Vagina (tissue), 2 donors: ENCODE measurements around the gene PTPN5. TPM values are rescaled to one million over a fixed set of nuclear protein-coding genes. Genes with fewer than 3 reads are reported as not detected.
"Not testable (repeated sequence)": the region's sequence is repeated elsewhere in the genome, so short reads cannot be mapped to it uniquely, and the experiment has no call there.

ENCODE experiments used
- DNase-seq, 2 donors: peaks; one replicate each; pipeline ENCODE4 v3.0.0-alpha.2; 2017; ENCODE audit errors: extremely low spot score in 2 of 2
- H3K27ac ChIP-seq: fragments of 200-600 bp; sonication (generic); one replicate; pipeline ENCODE4 v1.5.1; 2019
- H3K27me3 ChIP-seq: fragments of 200-600 bp; sonication (generic); one replicate; pipeline ENCODE4 v1.5.1; 2019
- H3K36me3 ChIP-seq, 2 donors: fragments of 200-600 bp; sonication (generic); one replicate each; pipeline ENCODE4 v1.5.1; 2017 to 2019
- H3K4me1 ChIP-seq: fragments of 200-600 bp; sonication (generic); one replicate; pipeline ENCODE4 v1.5.1; 2019
- H3K4me3 ChIP-seq, 2 donors: fragments of 200-600 bp; sonication (generic); 1 replicate in 1 of 2; 2 replicates in 1 of 2; pipeline ENCODE4 v1.5.1; 2016 to 2019
- H3K9me3 ChIP-seq: fragments of 200-600 bp; sonication (generic); one replicate; pipeline ENCODE4 v1.5.1; 2019
- CTCF ChIP-seq, 3 experiments: fragments of 450-650 bp in 2 of 3; fragments of 200-600 bp in 1 of 3; sonication (generic) in 1 of 3; IDR thresholded peaks; one replicate each; pipeline ENCODE4 v1.5.1; 2017 to 2019; ENCODE audit warnings: antibody characterized with exemption in 3 of 3, mild to moderate bottlenecking in 2 of 3, moderate library complexity in 2 of 3
- POLR2A ChIP-seq, 2 donors: fragments of 450-650 bp; IDR thresholded peaks; one replicate each; pipeline ENCODE4 v1.6.1; 2017; ENCODE audit warnings: antibody characterized with exemption in 2 of 2, mild to moderate bottlenecking in 2 of 2, moderate library complexity in 2 of 2
- POLR2AphosphoS5 ChIP-seq, 2 donors: sonication (generic); formaldehyde crosslinking; IDR thresholded peaks; one replicate each; pipeline ENCODE4 v1.9.0; 2017; ENCODE audit warnings: antibody characterized with exemption in 2 of 2, mild to moderate bottlenecking in 2 of 2, low read depth in 1 of 2; ENCODE audit not compliant: insufficient read depth in 1 of 2
- intact Hi-C: fragments of 100-400 bp; cut with DNase I; formaldehyde crosslinking; loops from one replicate; pipeline ENCODE4 v1.15.1; 2023
- total RNA-seq: library from RNA; depleted of rRNA; stranded (reverse); fragments of >200 nt; gene quantifications from one replicate; pipeline ENCODE4 v1.2.3, GENCODE V29; 2016

Gene PTPN5
- 0.49 TPM for total RNA-seq

- intact Hi-C loops = no loop called here
- no peak within 1 kb of the TSS for H3K27ac ChIP-seq
- H3K4me1 ChIP-seq = peaks cover 11% of the 10 kb centered on the region
- no peak for DNase-seq
- H3K4me3 ChIP-seq = peak within 1 kb of the TSS in 1 of 2 donors; percentile 33
- H3K27me3 ChIP-seq = peaks cover 6% of the 10 kb centered on the region
- no peak for TF ChIP-seq CTCF (IDR thresholded peaks at IDR 0.05)
- TF ChIP-seq POLR2AphosphoS5 (IDR thresholded peaks at IDR 0.05; ENCODE audit: insufficient read depth in 1 of 2, low read depth in 1 of 2) = no peak
- TF ChIP-seq POLR2A (IDR thresholded peaks at IDR 0.05) = no peak
- no peaks in the 10 kb centered on the region for H3K9me3 ChIP-seq
- no peaks in the 10 kb centered on the region for H3K36me3 ChIP-seq
Measured at GRCh38 chr11:18791207-18791968, at the start of gene PTPN5. Gene PTPN5, minus strand, starts transcription at chr11:18791798. Its CDS starts 19,840 bp downstream, at chr11:18771958.

GRCh38 chr11:18836417-18836816 is 44.8 kb upstream of the PTPN5 start:
- Histone ChIP-seq H3K9me3 (no peaks in the 10 kb centered on the region), H3K4me3 (no peak overlapping the region), H3K4me1 (no peaks in the 10 kb centered on the region), H3K27ac (no peak overlapping the region), H3K27me3 (no peaks in the 10 kb centered on the region), H3K36me3 (no peaks in the 10 kb centered on the region)
- intact Hi-C loops = no loop called here
- no peak for TF ChIP-seq POLR2AphosphoS5 (IDR thresholded peaks at IDR 0.05; ENCODE audit: insufficient read depth in 1 of 2, low read depth in 1 of 2)
- TF ChIP-seq POLR2A (IDR thresholded peaks at IDR 0.05) = no peak
- TF ChIP-seq CTCF (IDR thresholded peaks at IDR 0.05) = no peak
- no peak for DNase-seq

GRCh38 chr11:18834754-18835466 is 43.3 kb upstream of the PTPN5 start:
- Histone ChIP-seq H3K36me3 (no peaks in the 10 kb centered on the region), H3K27ac (no peak overlapping the region), H3K4me1 (no peaks in the 10 kb centered on the region), H3K4me3 (no peak overlapping the region), H3K9me3 (no peaks in the 10 kb centered on the region), H3K27me3 (no peaks in the 10 kb centered on the region)
- intact Hi-C loops = no loop called here
- no peak for DNase-seq
- TF ChIP-seq CTCF (IDR thresholded peaks at IDR 0.05) = no peak
- TF ChIP-seq POLR2A (IDR thresholded peaks at IDR 0.05) = no peak
- TF ChIP-seq POLR2AphosphoS5 (IDR thresholded peaks at IDR 0.05; ENCODE audit: insufficient read depth in 1 of 2, low read depth in 1 of 2) = no peak

- DNase-seq, H3K36me3 ChIP-seq, H3K9me3 ChIP-seq, H3K27ac ChIP-seq, H3K27me3 ChIP-seq, intact Hi-C loops, H3K4me1 ChIP-seq, H3K4me3 ChIP-seq: not testable (repeated sequence)
Measured at GRCh38 chr11:18820160-18820559, 28.6 kb upstream of the PTPN5 start.

GRCh38 chr11:18804199-18804999 is 12.8 kb upstream of the PTPN5 start:
- H3K4me3 ChIP-seq = no peak overlapping the region
- H3K4me1 ChIP-seq = no peaks in the 10 kb centered on the region
- H3K9me3 ChIP-seq = no peaks in the 10 kb centered on the region
- TF ChIP-seq POLR2AphosphoS5 (IDR thresholded peaks at IDR 0.05; ENCODE audit: insufficient read depth in 1 of 2, low read depth in 1 of 2) = no peak
- no peak for TF ChIP-seq CTCF (IDR thresholded peaks at IDR 0.05)
- no peak for TF ChIP-seq POLR2A (IDR thresholded peaks at IDR 0.05)
- H3K27ac ChIP-seq = no peak overlapping the region
- no peak for DNase-seq
- intact Hi-C loops = no loop called here
- H3K36me3 ChIP-seq = no peaks in the 10 kb centered on the region
- no peaks in the 10 kb centered on the region for H3K27me3 ChIP-seq
